GM18907 (cell line): ENCODE results near the gene FRMPD4.
"Not testable (repeated sequence)": the region's sequence is repeated elsewhere in the genome, so short reads cannot be mapped to it uniquely, and the experiment has no call there.

ENCODE experiments used
- ATAC-seq: cut with Tn5 transposase; IDR thresholded peaks from one replicate; pipeline ENCODE4 v1.9.1; 2021; ENCODE audit warnings: mild to moderate bottlenecking, moderate library complexity; ENCODE audit not compliant: unreplicated experiment

The FRMPD4 gene

GRCh38 chrX:12494400-12495138 is 356.3 kb downstream of the FRMPD4 start:
- ATAC-seq = no peak

DNA sequence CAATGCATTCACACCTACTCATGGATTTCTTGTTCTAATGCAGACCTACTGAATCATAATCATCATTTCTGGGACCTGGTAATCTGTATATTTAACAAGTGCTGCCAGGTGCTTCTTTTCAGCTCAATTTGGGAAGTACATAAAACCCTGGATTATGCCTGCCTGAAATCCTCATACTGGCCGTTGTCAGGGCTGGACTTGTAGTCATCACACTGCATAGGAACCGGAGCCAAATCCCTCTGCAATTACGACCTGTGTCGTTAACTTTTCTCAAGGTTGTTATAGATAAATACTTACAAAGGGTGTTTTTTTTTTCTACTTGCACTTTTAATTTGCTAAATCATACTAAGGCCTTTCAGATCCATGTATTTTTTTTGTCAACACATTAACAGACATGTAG is 358.1 kb downstream of the FRMPD4 start:
- ATAC-seq = no peak

GRCh38 chrX:12497832-12498591 is 359.7 kb downstream of the FRMPD4 start:
- peak; percentile 71 for ATAC-seq

- no peak for ATAC-seq
Measured at GRCh38 chrX:12505127-12505526, 366.9 kb downstream of the FRMPD4 start.

- peak; percentile 99 for ATAC-seq
Measured at GRCh38 chrX:12515384-12515783, 377.1 kb downstream of the FRMPD4 start.

DNA sequence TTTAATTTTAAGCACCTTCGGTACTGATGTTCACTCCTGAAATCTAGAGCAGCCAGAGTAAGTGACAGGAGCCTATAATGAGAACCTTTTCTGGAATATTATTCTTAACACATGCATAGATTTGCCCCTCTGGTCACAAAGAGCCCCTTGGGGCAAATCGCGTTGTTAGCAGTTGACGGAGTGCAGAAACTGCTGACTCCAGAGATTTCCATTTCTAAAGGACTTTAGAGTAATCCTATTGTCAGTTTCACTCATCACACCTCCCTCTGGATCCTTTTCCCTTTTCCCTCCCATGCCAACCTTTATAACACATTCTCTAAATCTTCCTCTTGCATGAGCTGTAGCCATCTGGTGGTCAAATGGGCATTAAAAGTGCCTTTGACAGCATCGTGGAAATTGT is 388.0 kb downstream of the FRMPD4 start:
- ATAC-seq = no peak

DNA sequence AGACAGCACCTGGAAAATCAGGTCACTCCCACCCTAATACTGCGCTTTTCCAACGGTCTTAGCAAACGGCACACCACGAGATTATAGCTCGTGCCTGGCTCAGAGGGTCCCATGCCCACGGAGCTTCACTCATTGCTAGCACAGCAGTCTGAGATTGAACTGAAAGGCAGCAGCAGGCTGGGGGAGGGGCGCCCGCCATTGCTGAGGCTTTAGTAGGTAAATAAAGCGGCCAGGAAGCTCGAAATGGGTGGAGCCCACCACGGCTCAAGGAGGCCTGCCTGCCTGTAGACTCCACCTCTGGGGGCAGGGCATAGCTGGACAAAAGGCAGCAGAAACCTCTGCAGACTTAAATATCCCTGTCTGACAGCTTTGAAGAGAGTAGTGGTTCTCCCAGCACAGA is 399.8 kb downstream of the FRMPD4 start:
- not testable (repeated sequence) for ATAC-seq

DNA sequence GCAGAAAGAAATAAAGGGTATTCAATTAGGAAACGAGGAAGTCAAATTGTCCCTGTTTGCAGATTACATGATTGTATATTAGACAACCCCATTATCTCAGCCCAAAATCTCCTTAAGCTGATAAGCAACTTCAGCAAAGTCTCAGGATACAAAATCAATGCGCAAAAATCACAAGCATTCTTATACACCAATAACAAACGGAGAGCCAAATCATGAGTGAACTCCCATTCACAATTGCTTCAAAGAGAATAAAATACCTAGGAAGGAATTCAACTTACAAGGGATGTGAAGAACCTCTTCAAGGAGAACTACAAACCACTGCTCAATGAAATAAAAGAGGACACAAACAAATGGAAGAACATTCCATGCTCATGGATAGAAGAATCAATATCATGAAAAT is 404.0 kb downstream of the FRMPD4 start:
- not testable (repeated sequence) for ATAC-seq

DNA sequence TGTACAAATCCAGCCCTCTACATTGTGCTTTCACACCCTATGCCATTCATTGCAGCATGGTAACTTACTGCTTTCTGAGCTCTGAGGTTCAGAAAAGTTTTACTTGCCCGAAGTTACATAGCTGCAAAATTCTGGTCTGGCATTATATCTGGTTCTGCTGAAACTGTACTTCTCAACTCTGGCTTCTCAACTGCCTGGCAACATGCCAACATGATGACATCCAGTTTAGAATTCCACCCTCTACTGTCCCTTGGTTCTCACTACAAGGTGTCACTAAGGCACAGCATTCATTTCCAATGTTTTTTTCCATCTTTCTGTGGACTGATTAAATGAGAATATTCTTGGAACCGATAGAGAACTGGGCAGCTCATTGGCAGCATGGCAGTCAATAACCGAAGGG is 410.1 kb downstream of the FRMPD4 start:
- no peak for ATAC-seq

GRCh38 chrX:12548746-12549145 is 410.5 kb downstream of the FRMPD4 start:
- no peak for ATAC-seq

DNA sequence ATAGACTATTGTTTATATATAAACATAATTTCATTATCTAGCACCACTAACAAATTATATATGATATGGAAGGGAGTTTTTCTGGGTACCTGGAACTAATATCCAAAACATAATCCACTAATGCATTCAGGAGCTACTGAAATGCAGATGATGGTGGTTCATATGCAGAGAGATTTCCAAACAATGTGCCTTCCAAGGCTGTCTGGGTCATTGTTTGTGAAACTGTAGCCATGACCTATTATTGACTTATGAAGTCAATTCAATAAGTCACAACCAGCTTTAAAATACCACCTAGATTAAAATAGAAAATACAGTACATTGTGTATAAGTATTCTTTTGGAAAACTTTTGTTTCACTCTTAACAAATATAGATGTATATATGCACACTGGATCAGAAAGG is 415.9 kb downstream of the FRMPD4 start:
- ATAC-seq = no peak

DNA sequence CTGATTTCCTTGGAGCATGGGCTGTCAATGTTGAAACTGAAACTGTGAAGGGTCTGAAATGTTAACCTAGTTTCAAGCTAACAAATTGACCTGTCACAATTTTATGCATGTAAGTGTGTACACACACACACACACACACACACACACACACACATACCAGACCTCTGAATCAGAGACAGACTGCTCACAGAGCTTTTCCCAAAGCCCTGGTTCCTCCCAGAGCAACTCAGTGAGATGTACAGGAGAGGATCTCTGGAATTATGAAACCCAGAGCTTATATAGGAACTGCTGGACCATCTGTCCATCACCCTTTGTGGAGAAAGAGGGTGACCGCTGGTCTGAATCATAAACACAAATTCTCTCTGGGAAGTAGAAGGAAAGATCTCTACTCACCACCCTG is 424.8 kb downstream of the FRMPD4 start:
- ATAC-seq = no peak

GRCh38 chrX:12564221-12564620 is 425.9 kb downstream of the FRMPD4 start:
- ATAC-seq = no peak

DNA sequence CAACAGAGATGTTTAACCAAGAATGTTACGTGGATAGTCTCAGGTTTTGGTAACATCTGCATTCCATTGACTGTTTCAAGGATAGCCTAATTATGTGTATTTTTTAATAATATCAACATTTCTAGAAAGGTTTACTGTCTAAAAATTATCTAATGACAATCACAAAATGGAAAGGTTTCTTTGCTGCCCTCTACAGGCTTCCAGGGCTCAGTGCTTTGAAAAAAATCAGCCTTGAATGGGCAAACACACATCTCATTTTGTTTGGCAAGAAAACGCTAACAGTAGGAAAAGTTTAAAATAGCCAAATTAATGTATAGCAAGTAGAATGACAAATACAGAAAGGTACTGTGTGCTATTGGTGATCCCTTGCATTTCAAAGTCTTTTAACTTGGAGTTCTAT is 429.6 kb downstream of the FRMPD4 start:
- ATAC-seq = no peak

DNA sequence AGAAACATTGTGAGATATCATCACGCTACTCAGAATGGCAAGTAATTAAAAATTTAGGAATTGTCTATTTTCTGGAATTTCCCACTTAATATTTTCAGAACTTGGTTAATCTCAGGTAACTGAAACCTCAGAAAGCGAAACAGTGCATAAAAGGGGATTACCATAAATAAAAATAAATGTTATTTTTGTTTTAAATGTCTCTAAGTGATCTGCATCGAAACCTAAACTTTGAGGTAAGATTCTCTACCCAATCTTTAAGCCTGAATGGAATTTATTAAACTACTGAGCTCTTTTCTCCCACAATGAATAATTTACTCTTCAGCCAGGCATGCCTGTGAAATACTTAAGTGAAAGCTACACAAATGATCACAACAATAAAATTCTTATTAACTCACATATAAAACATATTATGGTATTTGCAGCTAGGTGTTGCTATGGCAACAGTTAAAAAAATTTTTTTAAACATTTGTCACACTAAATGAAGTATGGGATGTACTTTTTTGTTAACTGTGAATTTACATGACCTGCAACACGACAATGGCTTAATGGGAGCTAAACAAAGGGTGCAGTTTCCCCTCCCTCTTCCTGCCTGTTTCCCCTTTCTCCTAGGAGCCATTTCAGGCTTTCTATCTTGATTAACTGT is 432.7 kb downstream of the FRMPD4 start:
- ATAC-seq = no peak

- no peak for ATAC-seq
Measured at GRCh38 chrX:12579311-12579710, 441.0 kb downstream of the FRMPD4 start.

- ATAC-seq = no peak
Measured at GRCh38 chrX:12580548-12580947, 442.3 kb downstream of the FRMPD4 start.

DNA sequence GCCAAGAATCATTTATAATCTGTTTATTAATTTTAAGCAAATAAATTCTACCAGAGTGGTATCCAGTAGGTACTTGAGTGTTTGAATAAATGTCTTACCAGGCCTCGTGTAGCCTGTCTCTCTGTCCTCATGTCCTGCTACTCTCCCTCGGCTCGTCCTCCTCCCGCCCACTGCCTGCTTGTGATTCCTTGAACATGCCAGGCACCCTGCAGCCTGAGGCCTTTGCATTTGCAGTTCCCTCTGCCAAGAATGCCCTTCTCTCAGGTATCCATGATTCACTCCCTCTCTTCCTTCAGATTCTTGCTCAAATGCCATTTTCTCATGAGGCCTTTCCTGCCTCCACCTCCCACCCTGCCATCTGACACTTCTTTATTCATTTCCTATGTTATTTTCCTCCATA is 443.3 kb downstream of the FRMPD4 start:
- ATAC-seq = no peak

DNA sequence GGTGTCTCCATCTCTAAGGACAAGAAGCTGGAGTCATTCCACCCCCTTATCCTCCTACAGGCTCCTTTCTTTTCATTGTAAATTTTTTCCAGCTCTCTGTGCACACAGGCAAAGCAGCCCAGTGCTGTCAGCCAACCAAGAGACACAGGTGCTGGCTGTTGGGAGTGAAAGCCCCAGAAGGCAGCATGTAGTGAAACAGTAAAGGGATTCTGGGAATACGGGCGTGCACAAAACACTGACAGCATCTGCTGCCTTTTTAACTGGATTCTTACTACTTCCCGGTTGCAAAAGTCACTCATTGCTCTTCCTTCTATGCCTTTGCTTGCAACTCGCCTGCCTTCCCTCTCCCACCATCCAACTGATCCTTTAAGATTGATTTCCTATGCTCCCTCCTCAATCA is 444.4 kb downstream of the FRMPD4 start:
- no peak for ATAC-seq

GRCh38 chrX:12583543-12583942 is 445.3 kb downstream of the FRMPD4 start:
- no peak for ATAC-seq

- ATAC-seq = no peak
Measured at GRCh38 chrX:12595720-12596119, 457.4 kb downstream of the FRMPD4 start.

GRCh38 chrX:12610079-12610478 is 471.8 kb downstream of the FRMPD4 start:
- no peak for ATAC-seq
